GM12891 (cell line): ENCODE measurements around the gene BSND.

Experiments
- SPI1 ChIP-seq: IDR thresholded peaks from 2 replicates; pipeline ENCODE4 v1.6.1; 2011; ENCODE audit warnings: low read depth, low read length, control low read depth
- TAF1 ChIP-seq: IDR thresholded peaks from 2 replicates; pipeline ENCODE4 v1.6.1; 2011; ENCODE audit warnings: low read depth, low read length, control low read depth

DNA sequence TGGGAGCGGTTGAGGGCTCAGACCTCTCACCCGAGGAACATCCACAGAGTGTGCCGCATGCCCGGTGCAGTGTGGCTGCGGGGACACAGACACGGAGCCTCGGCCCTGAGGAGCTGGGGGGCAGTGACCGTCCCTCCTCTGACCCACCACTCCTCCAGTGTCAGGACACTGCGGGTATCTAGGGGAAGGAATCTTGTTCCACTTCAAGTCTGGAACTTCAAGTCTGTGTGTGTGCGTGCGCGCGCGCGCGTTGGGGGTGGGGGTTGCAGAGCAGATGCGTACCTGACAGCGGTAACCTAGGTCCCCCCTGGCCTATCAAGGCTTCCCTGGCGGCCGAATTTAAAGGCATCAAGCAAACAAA lies 57.9 kb downstream of the BSND start:
- no peak for TF ChIP-seq SPI1
- TF ChIP-seq TAF1: no peak
